ENCODE results near the gene ATF7IP.
A peak's percentile ranks its signal among the peaks of the same experiment; 100 is the strongest.

ATF7IP gene

DNA sequence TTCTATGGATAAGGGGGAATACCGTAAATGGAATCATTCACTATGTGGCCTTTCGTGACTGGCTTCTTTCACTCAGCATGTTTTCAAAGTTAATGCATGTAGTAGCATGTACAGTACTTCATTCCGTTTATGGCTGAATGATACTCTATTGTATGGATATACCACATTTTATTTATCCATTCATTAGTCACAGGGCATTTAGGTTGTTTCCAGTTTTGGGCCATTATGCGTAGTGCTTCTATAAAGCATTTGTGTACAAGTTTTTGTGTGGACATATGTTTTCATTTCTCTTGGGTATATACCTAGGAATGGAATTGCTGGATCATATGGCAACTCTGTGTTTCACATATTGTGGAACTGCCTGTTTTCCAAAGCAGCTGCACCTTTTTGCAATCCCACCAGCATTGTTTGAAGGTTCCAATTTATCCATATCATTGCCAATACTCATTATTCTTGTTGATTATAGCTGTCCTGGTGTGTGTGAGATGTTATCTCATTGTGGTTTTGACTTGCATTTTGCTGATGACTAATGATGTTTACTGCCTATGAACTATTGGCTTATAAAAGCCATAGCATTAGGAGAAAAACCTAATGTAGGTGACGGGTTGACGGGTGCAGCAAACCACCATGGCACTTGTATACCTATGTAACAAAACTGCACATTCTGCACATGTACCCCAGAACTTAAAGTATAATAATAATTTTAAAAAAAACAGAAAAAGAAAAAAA lies 45.5 kb downstream of the ATF7IP start:
- TF ChIP-seq, protein P1, sequence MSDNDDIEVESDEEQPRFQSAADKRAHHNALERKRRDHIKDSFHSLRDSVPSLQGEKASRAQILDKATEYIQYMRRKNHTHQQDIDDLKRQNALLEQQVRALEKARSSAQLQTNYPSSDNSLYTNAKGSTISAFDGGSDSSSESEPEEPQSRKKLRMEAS (IDR thresholded peaks at IDR 0.05; ENCODE audit: low read depth, low read length): no peak
- no peak for TF ChIP-seq POLR2A (IDR thresholded peaks at IDR 0.05; ENCODE audit: extremely low read depth, insufficient read length)
- no peak overlapping the region for H3K4me3 ChIP-seq (ENCODE audit: low read depth, low read length)
- DNase-seq (ENCODE audit: low read depth): peak; percentile 34

DNA sequence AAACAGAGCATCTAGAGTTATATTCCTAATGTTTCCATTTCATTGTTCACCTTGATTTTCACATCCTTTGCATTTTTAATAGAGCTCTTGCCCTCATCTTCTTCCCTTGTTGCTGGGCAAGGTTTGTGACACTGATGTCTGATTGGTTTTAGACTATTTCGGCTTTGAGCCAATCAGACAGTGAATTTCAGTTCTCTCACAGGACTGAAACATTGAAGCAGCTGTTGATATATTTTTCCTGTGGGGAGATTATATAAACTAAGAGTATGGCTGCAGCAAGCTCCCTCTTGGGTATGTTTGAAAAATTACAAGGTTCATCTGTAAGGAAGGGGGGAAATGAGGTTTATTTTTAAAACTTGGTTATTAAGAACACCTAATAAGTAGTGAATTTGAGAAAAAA lies 51.2 kb downstream of the ATF7IP start:
- no peak overlapping the region for H3K4me3 ChIP-seq (ENCODE audit: low read depth, low read length)
- peak; percentile 47 for DNase-seq (ENCODE audit: low read depth)
- TF ChIP-seq MYC (IDR thresholded peaks at IDR 0.05; ENCODE audit: low read depth, low read length) (no peak), POLR2A (IDR thresholded peaks at IDR 0.05; ENCODE audit: extremely low read depth, insufficient read length) (no peak)
- TF ChIP-seq, protein P2, sequence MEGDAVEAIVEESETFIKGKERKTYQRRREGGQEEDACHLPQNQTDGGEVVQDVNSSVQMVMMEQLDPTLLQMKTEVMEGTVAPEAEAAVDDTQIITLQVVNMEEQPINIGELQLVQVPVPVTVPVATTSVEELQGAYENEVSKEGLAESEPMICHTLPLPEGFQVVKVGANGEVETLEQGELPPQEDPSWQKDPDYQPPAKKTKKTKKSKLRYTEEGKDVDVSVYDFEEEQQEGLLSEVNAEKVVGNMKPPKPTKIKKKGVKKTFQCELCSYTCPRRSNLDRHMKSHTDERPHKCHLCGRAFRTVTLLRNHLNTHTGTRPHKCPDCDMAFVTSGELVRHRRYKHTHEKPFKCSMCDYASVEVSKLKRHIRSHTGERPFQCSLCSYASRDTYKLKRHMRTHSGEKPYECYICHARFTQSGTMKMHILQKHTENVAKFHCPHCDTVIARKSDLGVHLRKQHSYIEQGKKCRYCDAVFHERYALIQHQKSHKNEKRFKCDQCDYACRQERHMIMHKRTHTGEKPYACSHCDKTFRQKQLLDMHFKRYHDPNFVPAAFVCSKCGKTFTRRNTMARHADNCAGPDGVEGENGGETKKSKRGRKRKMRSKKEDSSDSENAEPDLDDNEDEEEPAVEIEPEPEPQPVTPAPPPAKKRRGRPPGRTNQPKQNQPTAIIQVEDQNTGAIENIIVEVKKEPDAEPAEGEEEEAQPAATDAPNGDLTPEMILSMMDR (IDR thresholded peaks at IDR 0.05; ENCODE audit: low read depth, low read length): no peak
- TF ChIP-seq, protein P1 (IDR thresholded peaks at IDR 0.05; ENCODE audit: low read depth, low read length): no peak

DNA sequence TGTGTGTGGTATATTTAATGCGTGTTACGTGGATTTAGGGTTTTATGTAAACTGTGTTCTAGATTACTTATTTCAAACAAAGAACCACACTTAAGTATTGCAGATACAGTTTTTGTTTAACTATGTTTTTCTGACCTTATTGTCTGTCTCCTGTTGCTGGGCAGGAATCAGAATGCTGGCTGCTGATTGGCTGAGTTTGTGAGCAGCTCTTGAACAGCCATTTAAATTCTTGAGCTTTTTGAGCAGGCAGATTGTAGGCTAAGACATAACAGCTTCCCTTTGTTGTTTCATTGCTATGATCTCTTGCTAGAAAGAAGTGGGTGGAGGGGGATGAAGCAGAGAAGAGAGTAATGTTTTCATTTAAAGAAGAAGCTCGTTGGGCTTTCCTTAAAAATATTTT lies 52.2 kb downstream of the ATF7IP start:
- TF ChIP-seq MYC (IDR thresholded peaks at IDR 0.05; ENCODE audit: low read depth, low read length): no peak
- TF ChIP-seq, protein P1 (IDR thresholded peaks at IDR 0.05; ENCODE audit: low read depth, low read length): no peak
- peak; percentile 49 for DNase-seq (ENCODE audit: low read depth)
- H3K4me3 ChIP-seq (ENCODE audit: low read depth, low read length): no peak overlapping the region

DNA sequence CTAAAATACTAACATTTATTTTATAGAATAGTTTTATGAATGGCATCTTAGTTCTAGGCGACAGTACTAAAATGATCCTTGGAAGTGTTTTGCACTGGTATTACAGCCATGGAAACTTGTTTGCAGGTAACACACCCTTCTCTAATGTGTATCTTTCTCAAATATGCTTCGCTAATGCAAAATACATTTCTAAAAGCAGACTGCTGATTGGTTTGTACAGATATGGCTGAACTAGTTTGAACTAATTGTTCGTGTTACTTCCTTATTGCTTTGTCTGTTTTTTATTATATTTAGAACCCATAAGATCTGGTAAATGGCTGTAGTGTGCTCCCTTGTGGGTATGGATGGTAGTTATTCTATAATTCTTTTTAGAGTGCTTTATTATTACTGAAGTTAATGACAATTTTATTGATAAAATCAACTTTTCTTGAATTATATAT lies 53.0 kb downstream of the ATF7IP start:
- TF ChIP-seq, protein P1 (IDR thresholded peaks at IDR 0.05; ENCODE audit: low read depth, low read length): no peak
- no peak for TF ChIP-seq MYC (IDR thresholded peaks at IDR 0.05; ENCODE audit: low read depth, low read length)
- TF ChIP-seq, protein P2 (IDR thresholded peaks at IDR 0.05; ENCODE audit: low read depth, low read length): no peak
- TF ChIP-seq POLR2A (IDR thresholded peaks at IDR 0.05; ENCODE audit: extremely low read depth, insufficient read length): no peak
- no peak overlapping the region for H3K4me3 ChIP-seq (ENCODE audit: low read depth, low read length)
- DNase-seq (ENCODE audit: low read depth): no peak

DNA sequence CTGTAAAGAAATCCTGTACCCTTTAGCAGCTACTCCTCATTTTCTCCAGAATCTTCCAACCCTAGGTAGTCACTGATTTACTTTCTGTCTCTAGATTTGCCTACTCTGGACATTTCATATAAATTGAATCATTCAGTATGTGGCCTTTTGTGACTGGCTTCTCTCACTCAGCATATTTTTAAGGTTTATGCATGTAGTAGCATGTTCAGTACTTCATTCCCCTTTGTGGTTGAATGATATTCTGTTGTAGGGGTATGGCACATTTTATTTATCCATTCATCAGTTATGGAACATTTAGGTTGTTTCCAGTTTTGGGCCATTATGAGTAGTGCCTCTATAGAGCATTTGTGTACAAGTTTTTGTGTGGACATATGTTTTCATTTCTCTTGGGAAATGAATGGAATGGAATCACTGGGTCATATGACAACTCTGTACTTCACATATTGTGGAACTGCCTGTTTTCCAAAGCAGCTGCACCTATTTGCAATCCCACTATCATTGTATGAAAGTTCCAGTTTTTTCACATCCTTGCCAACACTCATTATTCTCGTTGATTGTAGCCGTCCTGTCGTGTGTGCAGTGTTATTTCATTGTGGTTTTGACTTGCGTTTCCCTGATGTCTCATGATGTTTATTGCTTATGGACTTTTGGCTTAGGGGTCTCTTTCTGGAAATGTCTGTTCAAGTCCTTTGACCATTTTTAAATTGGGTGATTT lies 57.2 kb downstream of the ATF7IP start:
- no peak for DNase-seq (ENCODE audit: low read depth)
- no peak overlapping the region for H3K4me3 ChIP-seq (ENCODE audit: low read depth, low read length)
- TF ChIP-seq, protein P1 (IDR thresholded peaks at IDR 0.05; ENCODE audit: low read depth, low read length): no peak
- TF ChIP-seq MYC (IDR thresholded peaks at IDR 0.05; ENCODE audit: low read depth, low read length): no peak

DNA sequence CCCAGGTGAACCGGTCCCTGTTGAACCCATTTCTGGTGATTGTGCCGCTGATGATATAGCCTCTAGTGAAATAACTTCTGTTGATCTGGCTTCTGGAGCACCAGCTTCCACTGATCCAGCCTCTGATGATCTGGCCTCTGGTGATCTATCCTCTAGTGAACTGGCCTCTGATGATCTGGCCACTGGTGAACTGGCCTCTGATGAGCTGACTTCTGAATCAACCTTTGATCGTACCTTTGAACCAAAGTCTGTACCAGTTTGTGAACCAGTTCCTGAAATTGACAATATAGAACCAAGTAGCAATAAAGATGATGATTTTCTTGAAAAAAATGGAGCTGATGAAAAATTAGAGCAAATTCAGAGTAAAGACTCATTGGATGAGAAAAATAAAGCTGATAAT lies 59.1 kb downstream of the ATF7IP start:
- no peak overlapping the region for H3K4me3 ChIP-seq (ENCODE audit: low read depth, low read length)
- no peak for TF ChIP-seq POLR2A (IDR thresholded peaks at IDR 0.05; ENCODE audit: extremely low read depth, insufficient read length)
- no peak for TF ChIP-seq MYC (IDR thresholded peaks at IDR 0.05; ENCODE audit: low read depth, low read length)
- TF ChIP-seq, protein P2 (IDR thresholded peaks at IDR 0.05; ENCODE audit: low read depth, low read length): no peak
- TF ChIP-seq, protein P1 (IDR thresholded peaks at IDR 0.05; ENCODE audit: low read depth, low read length): no peak
- no peak for DNase-seq (ENCODE audit: low read depth)

DNA sequence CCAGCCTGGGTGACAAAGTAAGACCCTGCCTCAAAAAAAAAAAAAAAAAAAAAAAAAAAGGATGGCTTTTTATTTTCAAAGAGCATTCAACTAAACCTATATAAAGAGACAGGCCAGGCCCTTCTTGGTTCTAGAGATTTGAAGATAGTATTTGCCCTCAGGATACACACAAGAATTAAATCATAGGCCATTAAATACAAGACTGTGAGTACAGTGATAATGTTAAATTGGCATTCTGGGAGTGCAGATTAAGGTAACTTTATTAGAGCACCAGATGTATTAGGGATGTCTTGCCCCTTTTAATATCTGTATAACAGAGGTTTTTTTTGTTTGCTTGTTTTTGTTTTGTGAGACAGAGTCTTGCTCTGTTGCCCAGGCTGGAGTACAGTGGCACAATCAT lies 61.3 kb downstream of the ATF7IP start:
- DNase-seq (ENCODE audit: low read depth): no peak
- no peak overlapping the region for H3K4me3 ChIP-seq (ENCODE audit: low read depth, low read length)
- TF ChIP-seq, protein P2 (IDR thresholded peaks at IDR 0.05; ENCODE audit: low read depth, low read length): no peak
- TF ChIP-seq POLR2A (IDR thresholded peaks at IDR 0.05; ENCODE audit: extremely low read depth, insufficient read length): no peak
- no peak for TF ChIP-seq MYC (IDR thresholded peaks at IDR 0.05; ENCODE audit: low read depth, low read length)
- TF ChIP-seq, protein P1 (IDR thresholded peaks at IDR 0.05; ENCODE audit: low read depth, low read length): no peak
